NB4 (cell line): ENCODE results near the gene ROPN1L.

Experiments
- DNase-seq: peaks from one replicate; pipeline ENCODE4 v3.0.0; 2010; ENCODE audit warnings: low read depth
- H3K4me3 ChIP-seq: one replicate; pipeline ENCODE4 v1.5.1; 2011; ENCODE audit warnings: mild to moderate bottlenecking, low read depth, low read length, moderate library complexity
- CTCF ChIP-seq: IDR thresholded peaks from one replicate; pipeline ENCODE4 v1.5.1; 2012; ENCODE audit warnings: low read depth, low read length
- MAX ChIP-seq: IDR thresholded peaks from 2 replicates; pipeline ENCODE4 v1.6.1; 2011; ENCODE audit warnings: low read depth, low read length
- MYC ChIP-seq: IDR thresholded peaks from 2 replicates; pipeline ENCODE4 v1.6.1; 2011; ENCODE audit warnings: low read depth, low read length
- POLR2A ChIP-seq: IDR thresholded peaks from 2 replicates; pipeline ENCODE4 v1.6.1; 2011; ENCODE audit warnings: mild to moderate bottlenecking; ENCODE audit not compliant: insufficient read length; ENCODE audit errors: extremely low read depth

ROPN1L gene

GRCh38 chr5:10497554-10497953 lies 55.9 kb downstream of the ROPN1L start:
- no peak for TF ChIP-seq POLR2A
- TF ChIP-seq MYC: no peak
- TF ChIP-seq MAX: no peak
- no peak for TF ChIP-seq CTCF
- no peak for DNase-seq
- H3K4me3 ChIP-seq: no peak overlapping the region

- no peak overlapping the region for H3K4me3 ChIP-seq
- TF ChIP-seq MAX: no peak
- no peak for TF ChIP-seq POLR2A
- TF ChIP-seq CTCF: no peak
- no peak for TF ChIP-seq MYC
- no peak for DNase-seq
Observed at GRCh38 chr5:10498350-10498749, 56.7 kb downstream of the ROPN1L start.

DNA sequence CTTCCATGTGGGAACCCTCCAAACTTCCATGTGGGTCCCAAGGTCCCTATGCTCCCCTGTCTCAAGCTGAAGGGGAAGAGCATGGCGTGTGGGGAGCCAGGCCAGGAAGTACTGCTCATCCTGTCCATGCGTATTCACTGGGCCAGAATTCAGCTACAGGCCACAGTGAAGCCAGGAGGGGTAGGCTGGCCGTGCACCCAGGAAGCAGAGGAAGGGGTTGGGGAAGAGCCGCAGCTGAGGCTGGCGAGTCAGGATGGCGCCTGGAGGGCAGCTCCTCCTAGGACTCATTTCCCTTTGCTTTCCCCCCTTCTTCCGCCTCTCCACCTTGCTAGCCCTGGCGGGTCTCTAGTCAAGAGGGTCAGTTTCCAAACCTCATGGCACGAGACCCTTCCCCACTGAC lies 57.4 kb downstream of the ROPN1L start:
- no peak overlapping the region for H3K4me3 ChIP-seq
- TF ChIP-seq POLR2A: no peak
- TF ChIP-seq CTCF: no peak
- TF ChIP-seq MYC: no peak
- no peak for TF ChIP-seq MAX
- no peak for DNase-seq

GRCh38 chr5:10499776-10500175 lies 58.1 kb downstream of the ROPN1L start:
- no peak overlapping the region for H3K4me3 ChIP-seq
- TF ChIP-seq MYC (no peak), MAX (no peak), POLR2A (no peak), CTCF (no peak)
- no peak for DNase-seq

- TF ChIP-seq CTCF (no peak), MAX (no peak), POLR2A (no peak), MYC (no peak)
- no peak for DNase-seq
- H3K4me3 ChIP-seq: no peak overlapping the region
Observed at GRCh38 chr5:10500669-10501068, 59.0 kb downstream of the ROPN1L start.
